GM12873 (cell line): ENCODE results near the gene TAF8.

ENCODE experiments used
- TF ChIP-seq, protein P1 (sequence below): IDR thresholded peaks from 2 replicates; pipeline ENCODE4 v1.5.1; 2012; ENCODE audit warnings: low read depth, mild to moderate bottlenecking, moderate library complexity, low read length, control low read depth; ENCODE audit not compliant: insufficient read depth; ENCODE audit errors: missing control alignments

TAF8 gene

DNA sequence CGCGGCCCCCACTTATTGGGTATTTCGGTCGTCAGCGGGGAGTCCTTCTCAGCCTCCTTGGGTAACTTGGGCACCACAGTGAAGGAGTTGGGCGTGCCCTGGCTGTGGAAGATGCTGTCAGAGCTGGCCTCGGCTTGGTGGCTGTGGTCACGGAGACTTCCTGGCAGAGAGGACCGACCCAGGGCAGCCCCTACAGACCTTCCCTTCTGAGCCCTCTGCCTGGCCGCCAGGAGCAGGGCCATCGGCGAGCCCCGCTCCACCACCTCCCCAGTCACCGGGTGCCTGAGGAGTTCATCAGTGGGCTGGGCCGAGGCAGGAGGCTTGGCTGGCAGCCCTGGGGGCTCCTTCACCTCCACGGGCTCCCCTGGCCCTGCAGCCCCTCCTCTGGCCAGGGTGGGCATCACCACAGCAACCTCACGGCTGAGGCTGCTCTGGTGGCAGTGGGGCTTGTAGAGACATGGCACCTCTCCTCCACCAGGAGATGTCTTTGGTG is 54.9 kb downstream of the TAF8 start:
- TF ChIP-seq, protein P1, sequence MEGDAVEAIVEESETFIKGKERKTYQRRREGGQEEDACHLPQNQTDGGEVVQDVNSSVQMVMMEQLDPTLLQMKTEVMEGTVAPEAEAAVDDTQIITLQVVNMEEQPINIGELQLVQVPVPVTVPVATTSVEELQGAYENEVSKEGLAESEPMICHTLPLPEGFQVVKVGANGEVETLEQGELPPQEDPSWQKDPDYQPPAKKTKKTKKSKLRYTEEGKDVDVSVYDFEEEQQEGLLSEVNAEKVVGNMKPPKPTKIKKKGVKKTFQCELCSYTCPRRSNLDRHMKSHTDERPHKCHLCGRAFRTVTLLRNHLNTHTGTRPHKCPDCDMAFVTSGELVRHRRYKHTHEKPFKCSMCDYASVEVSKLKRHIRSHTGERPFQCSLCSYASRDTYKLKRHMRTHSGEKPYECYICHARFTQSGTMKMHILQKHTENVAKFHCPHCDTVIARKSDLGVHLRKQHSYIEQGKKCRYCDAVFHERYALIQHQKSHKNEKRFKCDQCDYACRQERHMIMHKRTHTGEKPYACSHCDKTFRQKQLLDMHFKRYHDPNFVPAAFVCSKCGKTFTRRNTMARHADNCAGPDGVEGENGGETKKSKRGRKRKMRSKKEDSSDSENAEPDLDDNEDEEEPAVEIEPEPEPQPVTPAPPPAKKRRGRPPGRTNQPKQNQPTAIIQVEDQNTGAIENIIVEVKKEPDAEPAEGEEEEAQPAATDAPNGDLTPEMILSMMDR, result peak; percentile 11

DNA sequence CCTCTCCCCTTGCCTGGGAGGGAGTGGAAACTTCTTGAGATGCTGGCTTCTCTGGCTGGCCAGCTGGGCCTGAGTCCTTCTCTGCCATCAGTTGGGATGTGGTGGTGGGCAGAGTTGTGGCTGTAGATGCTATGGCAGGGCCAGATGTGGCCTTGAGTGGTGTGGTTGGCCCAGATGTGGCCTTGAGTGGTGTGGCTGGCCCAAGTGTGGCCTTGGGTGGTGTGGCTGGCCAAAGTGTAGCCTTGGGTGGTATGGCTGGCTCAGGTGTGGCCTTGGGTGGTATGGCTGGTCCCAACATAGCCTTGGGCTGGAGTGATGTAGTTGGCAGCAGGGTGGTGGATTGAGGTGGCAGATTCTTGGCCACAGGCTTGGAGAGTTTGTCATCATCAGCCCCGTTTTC is 55.4 kb downstream of the TAF8 start:
- TF ChIP-seq, protein P1, result no peak

DNA sequence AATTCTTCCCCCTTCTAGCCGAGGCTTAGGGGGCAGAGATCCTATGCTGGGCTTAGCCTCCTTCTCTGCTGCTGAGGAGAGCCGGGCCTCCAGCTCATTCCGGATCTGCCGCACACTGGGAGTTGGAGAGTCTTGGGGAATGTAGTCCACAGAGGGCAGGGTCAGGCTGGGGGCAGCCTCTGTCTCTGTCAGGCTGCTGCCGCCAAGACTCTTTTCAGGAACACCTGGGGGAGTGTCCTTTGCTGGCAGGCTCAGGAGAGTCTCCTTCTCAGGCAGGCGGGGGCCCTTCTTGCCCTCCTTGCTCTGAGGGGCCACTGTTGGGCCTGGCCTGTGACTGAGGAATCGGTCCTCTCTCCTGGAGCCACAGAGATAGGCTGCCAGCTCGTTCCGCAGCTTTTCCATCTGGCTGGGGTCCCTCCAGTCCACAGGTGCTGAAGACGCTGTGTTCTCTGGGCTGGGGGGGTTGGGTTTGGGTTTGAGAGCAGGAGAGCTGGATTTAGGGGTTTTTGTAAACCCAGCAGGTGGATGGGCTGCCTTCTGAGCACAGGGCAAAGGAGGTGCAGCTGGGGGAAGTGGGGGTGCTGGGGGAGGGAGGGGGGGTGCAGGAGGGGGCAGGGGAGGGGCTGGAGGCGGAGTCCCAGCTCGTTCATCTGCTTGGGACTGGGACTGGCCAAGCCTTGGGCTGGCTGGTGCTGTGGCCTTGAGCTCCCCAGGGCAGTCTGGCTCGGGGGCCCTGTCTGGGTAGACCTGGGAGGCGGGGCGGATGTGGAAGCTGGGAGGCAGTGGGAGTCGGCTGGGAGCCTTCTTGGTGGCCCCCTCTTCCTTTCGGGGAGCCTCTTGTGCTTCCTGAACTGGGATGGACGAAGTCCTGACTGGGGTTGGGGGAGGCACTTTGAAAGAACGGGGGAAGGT is 56.0 kb downstream of the TAF8 start:
- TF ChIP-seq, protein P1, result no peak

DNA sequence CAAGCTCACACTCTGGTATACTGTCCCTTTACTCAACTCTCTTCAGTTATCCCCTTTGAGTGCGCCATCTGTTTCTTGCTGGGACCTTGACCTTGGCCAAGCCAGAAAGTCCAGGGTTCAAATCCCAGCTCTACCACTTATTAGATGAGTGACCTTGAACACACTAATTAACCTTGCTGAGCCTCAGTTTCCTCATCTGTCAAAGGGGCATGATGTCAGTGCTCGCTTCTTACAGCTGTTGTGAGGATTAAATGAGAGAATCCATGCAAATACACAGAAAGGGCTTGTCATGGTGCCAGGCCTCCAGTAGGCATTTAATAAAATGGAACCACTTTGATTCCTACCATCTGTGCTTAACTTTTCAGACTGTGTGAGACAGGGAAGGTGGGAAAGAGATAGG is 57.7 kb downstream of the TAF8 start:
- TF ChIP-seq, protein P1, result no peak

DNA sequence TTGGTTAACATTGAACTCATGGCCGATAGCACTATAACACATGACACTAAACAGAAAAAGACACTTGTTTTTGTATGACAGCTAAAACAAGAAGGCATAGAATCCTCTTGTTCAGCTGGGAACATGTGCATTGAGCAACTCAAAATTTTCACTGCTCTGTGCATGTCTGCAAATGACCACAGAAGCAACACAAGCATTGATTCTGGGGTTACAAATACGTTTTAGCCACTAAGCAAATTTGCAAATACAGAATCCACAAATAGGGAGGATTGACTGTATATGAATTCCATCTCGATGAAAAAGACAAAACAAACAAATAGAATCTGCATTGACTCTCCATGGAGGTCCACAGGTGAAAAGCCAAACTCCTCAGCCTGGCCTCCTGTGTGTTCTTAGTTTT is 60.4 kb downstream of the TAF8 start:
- TF ChIP-seq, protein P1, result no peak

DNA sequence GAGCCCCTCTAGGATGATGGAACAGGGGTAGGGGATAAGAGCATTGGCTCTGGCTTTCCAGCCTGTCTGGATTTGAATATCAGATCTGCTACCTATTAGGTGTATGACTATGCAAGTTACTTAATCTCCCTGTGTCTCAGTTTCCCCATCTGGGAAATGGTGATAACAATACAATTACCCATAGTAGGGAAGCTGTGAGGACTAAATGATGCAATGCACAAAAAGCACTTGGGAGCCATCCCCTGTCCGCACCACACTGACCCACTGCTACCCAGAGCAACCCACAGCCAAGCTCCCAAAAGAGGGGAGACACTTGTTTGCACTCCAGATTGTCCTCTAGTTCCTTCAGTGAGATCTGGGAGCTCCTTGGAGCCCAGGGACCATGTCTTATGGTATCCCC is 62.0 kb downstream of the TAF8 start:
- TF ChIP-seq, protein P1, result no peak

DNA sequence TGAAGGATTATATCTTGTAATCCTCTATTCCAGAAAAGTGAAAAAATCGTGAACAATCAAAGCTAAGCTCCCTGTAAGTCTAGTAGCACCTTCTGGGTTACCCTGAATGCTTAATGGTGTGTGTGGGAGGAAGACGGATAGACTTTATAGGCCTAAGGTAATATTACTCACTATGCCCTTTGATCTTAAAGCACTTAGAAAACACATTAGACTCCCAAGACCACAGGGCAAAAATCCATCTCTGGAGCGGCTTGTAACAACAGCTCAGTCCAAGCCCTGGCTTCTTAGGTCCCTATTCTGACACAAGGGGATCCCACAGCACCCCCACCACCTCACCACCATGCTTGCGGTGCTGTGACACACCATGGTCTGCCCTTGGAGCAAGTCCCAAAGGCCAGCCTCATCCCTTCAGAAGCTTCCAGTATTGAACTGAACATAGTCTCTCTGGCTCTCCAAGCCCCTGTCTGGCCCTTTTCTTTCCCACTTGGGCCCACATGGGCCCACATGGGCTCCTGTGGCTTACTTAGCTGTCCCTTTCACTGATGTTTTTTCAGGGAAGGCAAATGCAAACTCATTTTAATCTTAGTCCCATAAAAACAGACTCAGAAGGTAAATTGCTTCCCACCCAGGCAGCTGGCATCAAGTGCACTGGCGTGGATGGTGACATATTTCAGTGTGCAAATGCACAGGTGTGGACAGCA is 63.8 kb downstream of the TAF8 start:
- TF ChIP-seq, protein P1, result no peak
